ENCODE data around the gene GPR160.

The GPR160 gene

DNA sequence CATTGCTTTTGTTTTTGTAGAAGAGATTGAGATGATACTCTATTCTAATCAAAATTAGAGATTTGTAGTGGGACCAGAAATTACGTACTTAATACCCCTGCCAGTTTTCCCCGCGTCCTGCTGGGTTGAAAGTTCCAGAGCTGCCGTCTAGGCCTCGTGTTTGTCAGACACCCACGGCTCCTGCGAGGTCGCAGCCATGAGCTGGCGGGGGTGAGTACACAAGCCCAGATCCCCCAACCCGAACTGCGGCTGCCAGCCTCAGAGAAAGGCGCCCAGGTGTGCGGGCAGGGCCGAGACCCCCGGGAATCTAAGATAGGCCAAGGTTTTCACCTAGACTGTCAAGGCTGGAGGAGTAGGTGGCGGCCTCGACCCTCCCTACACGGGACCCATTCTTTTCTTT lies 26.3 kb downstream of the GPR160 start:
- DNase-seq (ENCODE audit: low read depth, low spot score), result no peak

DNA sequence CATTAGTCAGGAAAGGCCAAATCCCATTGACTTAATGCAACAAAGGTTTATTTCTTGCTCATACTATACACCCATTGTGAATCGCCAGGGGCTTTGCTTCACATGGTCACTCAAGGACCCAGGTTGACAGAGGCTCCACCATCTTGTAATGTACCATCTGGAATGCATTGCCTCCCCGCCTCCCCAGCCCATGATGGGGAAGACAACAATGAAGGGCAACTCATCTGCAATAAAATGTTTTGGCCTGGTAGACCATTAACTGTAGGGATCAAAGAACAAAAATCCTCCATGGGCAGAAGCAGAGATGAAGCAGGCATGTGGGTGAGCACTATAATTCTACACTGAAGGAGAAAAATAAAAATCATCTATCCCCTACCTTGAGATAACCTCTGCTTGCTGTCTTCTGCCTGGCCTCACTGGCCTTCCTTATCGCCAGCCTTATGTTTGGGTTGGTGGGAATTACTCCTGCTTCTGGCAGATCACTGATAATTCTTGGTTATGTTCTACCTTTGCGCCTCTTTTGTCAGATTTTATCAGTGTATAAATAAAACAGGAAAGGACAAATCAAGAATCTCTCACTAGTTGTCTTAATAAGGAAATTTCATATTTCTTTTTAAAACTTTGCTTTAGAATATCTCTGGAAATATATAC lies 37.8 kb downstream of the GPR160 start:
- no peak for DNase-seq (ENCODE audit: low read depth, low spot score)

DNA sequence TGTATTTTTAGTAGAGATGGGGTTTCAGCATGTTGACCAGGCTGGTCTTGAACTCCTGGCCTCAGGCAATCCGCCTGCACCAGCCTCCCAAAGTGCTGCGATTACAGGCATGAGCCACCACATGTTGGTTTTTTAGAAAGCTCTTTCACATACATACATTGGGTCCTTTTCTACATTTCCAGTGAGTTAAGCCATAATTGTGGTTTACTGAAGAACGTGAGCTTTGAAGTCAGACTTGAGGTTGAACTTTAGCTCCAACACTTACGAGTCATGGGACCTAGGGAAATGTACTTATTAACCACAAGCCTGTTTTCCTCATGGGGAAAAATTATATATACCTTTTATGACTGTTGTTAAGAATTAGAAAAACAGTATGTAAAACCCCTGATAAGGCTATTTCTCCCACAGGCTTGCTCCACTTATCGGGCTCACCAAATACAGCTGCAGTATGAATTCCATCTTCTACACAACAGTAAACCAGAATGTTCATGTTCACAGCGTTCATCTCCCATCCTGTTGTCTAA lies 39.0 kb downstream of the GPR160 start:
- DNase-seq (ENCODE audit: low read depth, low spot score), result no peak

DNA sequence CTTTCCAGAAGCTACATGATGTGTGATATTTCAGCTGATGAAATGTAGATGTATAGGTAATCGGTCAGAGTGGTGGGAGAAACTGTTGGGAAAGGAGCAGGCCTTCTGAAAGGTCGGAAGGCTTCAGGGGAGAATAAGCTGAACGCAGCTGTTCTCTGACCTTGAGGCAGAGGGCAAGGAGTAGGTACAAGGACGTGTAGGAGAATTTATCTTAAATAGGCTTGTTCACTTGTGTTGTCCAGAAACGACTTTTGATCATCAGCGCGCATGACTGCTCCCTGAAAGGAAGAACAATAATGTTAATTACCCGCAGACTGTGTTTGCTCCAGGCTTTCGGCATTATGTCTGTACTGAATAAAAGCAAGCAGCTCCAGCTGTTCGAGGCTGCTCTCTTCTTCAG lies 39.6 kb downstream of the GPR160 start:
- no peak for DNase-seq (ENCODE audit: low read depth, low spot score)

DNA sequence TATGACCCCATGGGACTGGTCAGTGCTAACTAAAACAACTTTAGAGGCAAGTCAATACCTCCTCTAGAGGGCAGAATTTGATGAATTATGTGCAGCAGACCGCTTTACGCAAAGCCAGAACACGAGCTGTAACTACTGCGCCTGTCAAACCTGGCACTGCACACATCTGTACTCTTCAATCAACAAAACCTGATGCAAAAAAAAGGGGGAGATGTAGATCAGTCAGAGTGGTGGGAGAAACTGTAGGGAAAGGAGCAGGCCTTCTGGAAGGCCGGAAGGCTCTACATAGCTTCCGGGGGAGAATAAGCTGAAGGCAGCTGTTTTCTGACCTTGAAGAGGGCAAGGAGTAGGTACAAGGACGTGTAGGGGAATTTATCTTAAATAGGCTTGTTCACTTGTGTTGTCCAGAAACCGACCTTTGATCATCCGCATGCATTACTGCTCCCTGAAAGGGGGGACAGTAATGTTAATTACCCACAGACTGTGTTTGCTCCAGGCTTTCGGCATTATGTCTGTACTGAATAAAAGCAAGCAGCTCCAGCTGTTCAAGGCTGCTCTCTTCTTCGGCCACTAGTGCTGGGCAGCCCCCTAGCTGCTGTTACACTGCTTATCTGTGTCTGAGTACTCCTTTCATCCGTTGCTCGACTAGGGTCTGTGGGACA lies 41.0 kb downstream of the GPR160 start:
- no peak for DNase-seq (ENCODE audit: low read depth, low spot score)

DNA sequence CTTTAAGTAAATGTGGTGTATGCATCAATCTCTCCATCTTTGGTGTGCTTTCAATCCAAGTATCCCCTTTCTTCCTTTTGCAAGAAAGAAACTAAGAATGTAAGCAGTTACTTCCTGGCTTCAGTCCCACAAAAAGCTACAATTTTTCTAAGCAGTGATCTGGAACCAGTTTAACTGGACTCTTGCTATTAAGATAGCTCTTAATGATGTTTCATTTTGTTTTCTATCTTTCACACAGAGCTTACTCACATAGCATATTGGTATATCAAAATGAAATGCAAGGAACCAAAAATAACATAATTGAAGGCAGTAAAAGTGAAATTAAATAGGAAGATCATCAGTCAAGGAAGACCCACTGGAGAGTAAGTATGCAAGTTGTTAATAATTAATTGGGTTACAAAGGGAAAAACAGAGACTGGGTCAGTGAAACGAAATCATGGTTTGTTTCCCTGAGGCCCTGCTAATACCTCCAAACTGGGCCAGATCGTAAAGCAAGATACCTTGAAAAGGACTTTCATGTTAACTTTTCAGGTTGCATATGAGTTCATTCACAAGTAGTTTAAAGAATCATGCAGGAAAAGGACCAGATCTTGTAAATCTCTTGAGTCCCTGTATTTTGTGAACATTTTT lies 41.9 kb downstream of the GPR160 start:
- no peak for DNase-seq (ENCODE audit: low read depth, low spot score)

DNA sequence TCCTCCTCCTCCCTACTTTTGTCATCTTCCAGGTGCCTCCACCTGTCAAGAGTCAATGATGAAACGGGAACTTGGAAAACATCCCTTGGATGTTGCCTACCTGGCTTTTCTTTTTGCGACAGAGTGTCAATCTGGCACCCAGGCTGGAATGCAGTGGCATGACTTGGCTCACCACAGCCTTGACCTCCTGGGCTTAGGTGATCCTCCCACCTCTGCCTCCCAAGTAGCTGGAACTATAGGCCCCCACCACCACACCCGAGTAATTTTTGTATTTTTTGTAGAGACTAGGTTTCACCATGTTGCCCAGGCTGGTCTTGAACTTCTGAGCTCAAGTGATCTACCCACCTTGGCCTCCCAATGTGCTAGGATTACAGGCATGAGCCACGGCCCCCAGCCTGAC lies 42.8 kb downstream of the GPR160 start:
- no peak for DNase-seq (ENCODE audit: low read depth, low spot score)

DNA sequence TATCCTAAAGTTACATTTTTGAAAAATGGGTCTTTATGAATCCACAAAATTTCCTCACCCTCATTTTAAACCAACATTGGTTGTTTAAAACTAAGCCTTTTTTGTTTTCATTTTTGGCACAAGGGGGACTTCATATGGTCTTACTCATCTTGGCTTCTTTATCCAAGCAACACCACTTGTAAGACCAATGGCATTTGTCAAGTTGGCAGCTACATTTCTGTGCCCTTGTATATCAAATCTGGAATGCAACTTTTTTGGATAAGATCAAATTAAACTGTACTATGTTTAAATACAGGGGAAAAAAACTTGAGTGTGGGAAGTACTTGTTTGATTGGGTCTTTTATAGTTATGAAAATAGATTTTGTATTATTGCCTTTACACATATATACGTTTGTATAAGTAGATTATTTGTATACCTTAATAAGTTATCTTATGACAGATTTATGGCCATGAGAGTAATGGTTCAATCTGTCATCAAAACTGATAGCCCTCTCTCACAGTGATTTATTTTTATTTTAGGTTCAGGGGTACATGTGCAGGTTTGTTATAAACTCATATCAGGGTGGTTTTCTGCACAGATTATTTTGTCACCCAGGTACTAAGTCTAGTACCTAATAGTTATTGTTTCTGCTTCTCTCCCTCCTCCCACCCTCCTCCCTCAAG lies 43.4 kb downstream of the GPR160 start:
- DNase-seq (ENCODE audit: low read depth, low spot score), result no peak

DNA sequence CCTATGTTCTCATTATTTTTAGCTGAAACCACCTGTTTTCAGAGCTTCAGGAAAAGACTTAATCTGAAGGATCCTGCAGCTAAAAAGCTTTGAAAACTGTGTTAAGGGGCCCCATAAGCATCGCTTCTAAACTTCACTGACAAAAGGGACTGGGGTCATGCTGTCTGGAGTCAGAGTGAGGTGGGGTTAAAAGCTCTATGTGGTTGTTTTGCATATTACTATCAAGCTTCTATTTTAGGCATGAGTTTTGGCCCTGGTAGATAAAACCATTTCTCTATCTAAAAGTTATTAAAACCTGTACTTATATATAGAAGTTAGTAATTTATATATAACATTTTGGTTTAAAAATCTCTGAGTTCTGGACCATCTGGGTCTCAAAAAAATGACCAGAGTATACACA lies 45.5 kb downstream of the GPR160 start:
- no peak for DNase-seq (ENCODE audit: low read depth, low spot score)

DNA sequence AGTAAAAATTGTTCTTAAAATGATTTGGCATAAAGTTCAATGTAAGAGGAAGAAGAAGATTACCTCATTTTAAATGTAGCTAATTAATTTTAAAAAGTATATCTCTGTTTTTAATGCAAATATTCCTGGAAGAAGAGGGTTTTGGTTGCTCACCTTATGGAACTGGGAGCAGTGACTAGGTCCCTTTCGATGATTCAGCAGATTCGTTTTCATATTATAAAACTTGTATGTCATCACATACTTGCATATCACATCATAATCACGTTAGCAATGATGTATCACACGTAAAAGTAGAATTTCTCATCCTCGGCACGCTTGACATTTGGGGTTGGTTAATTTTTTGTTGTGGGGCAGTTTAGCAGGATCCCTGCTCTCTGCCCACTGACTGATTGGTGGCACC lies 47.6 kb downstream of the GPR160 start:
- DNase-seq (ENCODE audit: low read depth, low spot score), result no peak

DNA sequence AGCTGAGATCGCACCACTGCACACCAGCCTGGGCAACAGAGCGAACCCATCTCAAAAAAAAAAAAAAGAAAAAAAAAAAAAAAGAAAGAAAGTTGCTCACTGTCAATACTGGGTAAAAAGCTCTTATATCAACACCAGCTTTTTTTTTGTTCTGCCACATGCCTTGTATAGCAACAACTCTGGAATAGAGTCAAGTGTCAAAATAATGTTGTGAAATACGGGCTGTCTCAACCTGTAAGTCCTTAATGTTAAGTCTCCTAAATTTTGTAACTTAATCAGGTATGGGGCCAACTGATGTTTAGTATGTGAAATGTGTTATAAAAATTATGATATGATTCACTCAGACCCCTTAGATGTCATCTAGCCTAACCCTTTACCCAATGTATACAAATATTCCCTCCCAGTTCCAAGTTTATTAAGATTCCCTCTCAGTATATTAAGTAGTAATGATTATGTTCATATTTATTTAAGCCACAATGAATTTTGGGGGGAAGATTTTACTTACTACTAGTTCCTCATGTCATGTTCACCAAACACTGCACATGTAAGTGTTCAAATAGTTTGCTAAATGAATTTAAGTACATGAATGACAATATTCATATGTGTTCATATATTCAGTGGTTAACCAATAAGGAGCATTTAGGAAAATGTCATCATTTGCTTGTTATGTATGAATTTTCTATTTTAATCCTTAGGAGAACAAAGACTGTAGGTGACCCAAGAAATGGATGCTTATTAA lies 52.2 kb downstream of the GPR160 start:
- no peak for DNase-seq (ENCODE audit: low read depth, low spot score)

DNA sequence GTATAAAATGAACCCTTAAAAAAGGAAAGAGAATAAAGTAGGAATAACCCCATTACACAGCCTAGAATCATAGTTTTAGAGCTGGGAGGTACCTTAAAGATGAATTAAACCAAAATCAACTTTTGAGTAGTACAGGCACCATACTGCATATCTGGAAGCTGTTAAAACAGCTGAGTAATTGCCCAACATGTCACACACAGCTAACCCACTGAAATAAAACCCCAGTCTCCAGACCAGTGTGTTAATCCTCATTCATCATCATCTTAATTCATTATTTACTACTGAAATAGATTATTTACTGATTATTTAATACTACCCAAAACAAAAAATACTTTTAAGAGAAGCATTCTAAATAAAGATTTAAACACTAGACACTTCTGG lies 52.8 kb downstream of the GPR160 start:
- no peak for DNase-seq (ENCODE audit: low read depth, low spot score)

DNA sequence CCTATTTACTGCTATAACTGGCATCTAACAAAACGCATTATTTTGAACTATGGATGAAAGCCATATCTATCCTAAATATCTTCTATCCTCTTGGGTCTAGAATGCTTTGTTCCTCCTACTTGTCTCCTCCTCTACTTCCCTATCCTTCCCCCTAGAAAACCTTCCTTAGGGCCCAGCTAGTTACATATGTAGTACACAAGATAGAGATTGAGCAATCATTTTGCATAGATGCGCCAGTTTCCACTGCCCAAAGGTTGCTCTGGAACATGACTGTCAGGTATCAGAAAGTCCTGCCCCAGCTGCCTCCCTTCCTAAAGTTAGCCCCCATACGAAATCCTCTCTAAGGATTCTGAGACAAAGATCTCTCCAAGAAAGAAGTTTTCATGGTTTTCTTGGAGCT lies 55.1 kb downstream of the GPR160 start:
- DNase-seq (ENCODE audit: low read depth, low spot score), result no peak

DNA sequence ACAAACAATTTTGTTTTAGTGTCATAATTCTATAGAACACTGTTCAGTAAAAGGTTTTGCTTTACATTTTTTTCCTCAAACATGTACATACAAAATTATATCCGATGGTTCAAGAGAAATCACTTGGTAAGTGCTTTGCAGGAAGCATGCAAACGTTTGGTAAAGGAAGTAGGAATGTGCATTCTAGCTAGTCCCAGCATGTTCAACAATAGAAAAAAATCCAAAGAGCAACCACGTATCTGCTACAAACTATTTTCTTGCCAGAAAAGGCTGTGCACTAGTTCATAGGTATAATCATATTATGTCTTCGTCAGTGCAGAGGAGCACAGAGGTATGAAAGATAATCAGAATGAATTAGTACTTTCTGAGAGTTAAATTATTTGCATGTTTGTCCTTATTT lies 58.0 kb downstream of the GPR160 start:
- DNase-seq (ENCODE audit: low read depth, low spot score), result no peak

DNA sequence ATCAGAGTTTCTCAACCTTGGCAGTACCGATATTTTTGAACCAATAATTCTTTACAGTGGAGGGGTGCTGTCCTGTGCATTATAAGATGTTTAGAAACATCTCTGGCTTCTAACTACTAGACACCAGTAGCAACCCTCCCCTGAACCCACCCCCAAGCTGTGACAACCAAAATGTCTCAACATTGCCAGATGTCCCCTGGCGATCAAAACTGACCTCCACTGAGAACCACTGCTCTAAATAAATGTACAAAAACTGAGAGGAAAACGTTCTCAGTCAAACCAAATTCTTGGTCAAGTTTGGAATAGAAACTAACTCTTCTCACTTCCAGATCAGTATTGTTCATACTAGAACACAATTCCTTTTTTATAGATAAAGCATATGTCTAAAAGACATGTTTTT lies 58.5 kb downstream of the GPR160 start:
- no peak for DNase-seq (ENCODE audit: low read depth, low spot score)

DNA sequence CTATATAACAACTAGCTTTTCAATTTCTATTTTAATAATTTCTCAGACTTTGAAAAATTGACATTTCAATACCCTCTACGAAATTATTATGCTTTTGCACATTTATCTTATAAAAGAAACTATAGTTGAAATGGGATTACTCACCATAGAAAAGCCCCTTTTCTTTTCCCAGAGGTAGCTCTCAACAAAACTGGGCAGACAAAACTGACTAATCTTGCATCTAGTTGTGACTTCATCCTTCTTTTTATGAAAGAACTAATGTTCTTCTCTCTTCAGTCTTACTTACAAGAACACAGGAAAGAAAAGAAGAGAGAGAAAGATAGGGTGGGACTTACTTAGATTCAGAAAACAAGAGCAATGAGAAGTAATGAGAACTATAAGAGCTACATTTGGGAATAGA lies 61.0 kb downstream of the GPR160 start:
- DNase-seq (ENCODE audit: low read depth, low spot score), result no peak

DNA sequence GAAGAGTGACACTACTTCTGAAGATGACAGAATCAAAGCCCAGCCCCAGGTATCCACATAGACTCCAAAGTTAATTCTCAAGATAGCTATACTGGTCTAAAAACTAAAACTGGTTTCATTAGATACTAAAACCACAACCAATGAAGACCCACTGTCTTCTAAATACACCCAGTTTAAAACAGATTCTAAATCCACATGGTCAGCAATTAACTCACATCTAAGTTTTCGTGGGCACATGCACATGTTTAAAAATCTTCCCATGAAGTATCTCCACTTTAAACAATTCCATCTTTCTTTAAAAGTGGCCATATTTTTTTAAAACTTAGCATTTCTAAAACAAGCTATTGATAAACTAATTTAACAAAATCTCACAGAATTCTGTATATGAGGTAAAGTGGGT lies 63.1 kb downstream of the GPR160 start:
- DNase-seq (ENCODE audit: low read depth, low spot score), result no peak

DNA sequence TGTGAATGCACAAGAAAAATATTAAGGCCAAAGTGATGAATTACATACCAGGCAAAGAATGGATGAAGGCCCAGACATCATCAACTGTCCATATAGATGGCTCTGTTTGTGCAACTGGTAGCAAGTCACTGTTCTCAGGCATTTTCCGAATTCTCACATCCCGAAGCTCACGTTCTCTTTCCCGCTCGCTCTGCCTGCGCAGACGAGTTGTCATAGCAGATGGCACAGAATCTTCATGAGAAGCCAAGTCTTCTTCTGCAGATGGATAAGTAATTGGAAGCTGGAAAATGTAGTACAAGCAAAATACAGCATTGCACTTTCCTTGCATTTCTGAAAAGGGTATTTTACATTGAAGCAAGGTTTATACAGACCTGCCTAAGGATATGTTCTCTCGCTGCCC lies 64.6 kb downstream of the GPR160 start:
- no peak for DNase-seq (ENCODE audit: low read depth, low spot score)

DNA sequence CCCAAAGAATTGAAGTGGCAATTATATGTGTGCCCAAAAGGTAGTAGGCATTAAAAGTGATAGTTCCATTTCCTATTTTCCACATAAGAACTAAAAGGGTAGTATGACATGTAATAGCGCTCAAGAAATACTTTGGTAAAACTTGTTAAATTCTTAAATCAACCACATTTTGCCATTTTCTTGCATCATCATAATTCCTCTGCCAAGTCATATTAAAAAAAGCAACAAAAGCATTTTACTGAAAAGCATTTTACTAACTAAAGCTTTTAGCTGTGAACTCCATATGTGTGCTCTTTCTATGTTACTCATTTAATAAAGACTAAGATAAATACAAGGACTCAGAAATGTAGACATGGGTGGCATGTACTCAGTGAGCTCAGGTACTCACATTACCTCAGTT lies 70.1 kb downstream of the GPR160 start:
- no peak for DNase-seq (ENCODE audit: low read depth, low spot score)

DNA sequence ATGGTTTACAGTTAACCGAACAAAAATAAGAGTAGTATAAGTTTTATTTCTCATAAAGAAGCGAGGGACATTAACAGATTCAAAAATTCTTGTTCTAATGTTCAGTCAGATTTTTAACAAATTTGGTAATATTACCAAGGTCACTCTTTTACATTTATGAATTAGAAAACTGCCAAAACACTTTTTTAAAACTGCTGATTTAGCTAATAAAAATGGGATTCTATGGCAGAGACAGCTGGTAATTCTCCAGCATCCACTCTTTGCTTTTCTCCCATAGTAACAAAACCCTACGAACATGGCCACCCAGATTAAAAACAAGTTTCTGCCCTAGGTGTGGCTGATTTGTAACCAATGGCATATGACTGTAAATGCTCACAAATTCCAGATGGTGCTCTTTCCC lies 71.2 kb downstream of the GPR160 start:
- no peak for DNase-seq (ENCODE audit: low read depth, low spot score)

DNA sequence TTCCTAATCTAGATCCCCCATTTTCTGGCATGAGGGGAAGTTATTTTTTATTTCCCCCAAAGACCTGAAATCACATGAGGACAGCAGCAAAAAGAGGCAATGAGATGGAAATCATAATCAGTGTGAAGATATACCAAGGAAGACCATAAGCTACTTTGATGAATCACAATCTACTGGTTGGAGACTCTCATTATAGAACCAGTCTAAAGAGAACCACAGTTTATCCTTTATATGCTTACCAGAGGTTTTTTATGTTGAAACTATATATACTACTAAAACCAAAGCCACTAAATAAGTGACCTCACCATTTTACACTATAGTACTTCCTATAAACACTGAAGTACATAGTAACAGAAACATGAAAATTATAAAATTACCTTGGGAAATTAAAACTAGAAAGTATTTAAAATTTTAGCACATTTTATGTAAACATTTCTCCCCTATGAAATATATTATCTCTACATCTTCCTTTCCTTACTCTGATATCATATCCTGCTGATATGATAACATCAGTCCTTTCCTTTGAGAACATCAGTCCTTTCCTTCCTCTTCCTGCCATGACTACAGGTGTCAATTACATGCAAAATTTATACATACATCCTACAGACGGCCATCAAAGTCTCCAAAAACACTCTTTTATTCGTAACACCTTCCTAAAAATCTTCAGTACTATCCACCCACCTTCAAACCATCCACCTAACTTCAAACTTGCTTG lies 71.9 kb downstream of the GPR160 start:
- DNase-seq (ENCODE audit: low read depth, low spot score), result no peak
